ENCODE data around the gene MOK.

DNA sequence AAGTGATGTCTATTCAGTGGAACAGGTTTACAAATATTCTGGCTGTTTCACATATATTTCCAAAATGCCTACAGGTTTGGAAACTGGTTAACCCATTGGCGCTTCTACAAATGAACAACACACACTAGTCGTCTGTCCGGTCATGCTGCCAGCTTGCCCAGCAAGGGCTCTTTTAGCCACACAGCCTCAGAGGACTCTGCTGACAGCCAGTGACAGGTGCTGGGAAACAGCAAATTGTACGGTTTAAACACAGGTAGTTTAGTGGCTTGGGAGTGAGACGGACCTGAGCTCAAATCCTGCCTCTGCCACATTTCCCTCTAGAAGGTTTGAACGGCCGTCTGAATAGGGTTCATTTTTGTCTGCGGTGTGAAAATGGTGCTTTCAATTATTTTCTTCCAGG lies 53.8 kb downstream of the MOK start:
- no peak for TF ChIP-seq POLR2AphosphoS5 (IDR thresholded peaks at IDR 0.05)
- no peak for TF ChIP-seq CTCF (IDR thresholded peaks at IDR 0.05; ENCODE audit: poor library complexity, severe bottlenecking)
- TF ChIP-seq, protein P1, sequence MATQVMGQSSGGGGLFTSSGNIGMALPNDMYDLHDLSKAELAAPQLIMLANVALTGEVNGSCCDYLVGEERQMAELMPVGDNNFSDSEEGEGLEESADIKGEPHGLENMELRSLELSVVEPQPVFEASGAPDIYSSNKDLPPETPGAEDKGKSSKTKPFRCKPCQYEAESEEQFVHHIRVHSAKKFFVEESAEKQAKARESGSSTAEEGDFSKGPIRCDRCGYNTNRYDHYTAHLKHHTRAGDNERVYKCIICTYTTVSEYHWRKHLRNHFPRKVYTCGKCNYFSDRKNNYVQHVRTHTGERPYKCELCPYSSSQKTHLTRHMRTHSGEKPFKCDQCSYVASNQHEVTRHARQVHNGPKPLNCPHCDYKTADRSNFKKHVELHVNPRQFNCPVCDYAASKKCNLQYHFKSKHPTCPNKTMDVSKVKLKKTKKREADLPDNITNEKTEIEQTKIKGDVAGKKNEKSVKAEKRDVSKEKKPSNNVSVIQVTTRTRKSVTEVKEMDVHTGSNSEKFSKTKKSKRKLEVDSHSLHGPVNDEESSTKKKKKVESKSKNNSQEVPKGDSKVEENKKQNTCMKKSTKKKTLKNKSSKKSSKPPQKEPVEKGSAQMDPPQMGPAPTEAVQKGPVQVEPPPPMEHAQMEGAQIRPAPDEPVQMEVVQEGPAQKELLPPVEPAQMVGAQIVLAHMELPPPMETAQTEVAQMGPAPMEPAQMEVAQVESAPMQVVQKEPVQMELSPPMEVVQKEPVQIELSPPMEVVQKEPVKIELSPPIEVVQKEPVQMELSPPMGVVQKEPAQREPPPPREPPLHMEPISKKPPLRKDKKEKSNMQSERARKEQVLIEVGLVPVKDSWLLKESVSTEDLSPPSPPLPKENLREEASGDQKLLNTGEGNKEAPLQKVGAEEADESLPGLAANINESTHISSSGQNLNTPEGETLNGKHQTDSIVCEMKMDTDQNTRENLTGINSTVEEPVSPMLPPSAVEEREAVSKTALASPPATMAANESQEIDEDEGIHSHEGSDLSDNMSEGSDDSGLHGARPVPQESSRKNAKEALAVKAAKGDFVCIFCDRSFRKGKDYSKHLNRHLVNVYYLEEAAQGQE (IDR thresholded peaks at IDR 0.05; ENCODE audit: borderline replicate concordance): no peak
- no peak for TF ChIP-seq EP300 (conservative IDR thresholded peaks at IDR 0.05; ENCODE audit: poor library complexity, severe bottlenecking)
- TF ChIP-seq MXI1 (conservative IDR thresholded peaks at IDR 0.05; ENCODE audit: poor library complexity, severe bottlenecking): no peak

Data from neural cell (in vitro differentiated cells).